Stimulated activated CD8-positive, alpha-beta memory T cell treated with anti-CD3 and anti-CD28 coated beads, Interleukin-12 subunit alpha, Interleukin-12 subunit beta, amount 100 ng/mL, for 24 hours (primary cell): Measurements from ENCODE around the gene SCUBE1.

Source experiments
- DNase-seq: peaks from one replicate; pipeline ENCODE4 v3.0.0-alpha.2; 2020; ENCODE audit errors: extremely low read depth

Gene SCUBE1

GRCh38 chr22:43343262-43343669, at the start of gene SCUBE1:
Gene SCUBE1, minus strand, starts transcription at chr22:43343372. Its CDS starts 111 bp downstream, at chr22:43343261.
- peak; percentile 10 for DNase-seq

DNA sequence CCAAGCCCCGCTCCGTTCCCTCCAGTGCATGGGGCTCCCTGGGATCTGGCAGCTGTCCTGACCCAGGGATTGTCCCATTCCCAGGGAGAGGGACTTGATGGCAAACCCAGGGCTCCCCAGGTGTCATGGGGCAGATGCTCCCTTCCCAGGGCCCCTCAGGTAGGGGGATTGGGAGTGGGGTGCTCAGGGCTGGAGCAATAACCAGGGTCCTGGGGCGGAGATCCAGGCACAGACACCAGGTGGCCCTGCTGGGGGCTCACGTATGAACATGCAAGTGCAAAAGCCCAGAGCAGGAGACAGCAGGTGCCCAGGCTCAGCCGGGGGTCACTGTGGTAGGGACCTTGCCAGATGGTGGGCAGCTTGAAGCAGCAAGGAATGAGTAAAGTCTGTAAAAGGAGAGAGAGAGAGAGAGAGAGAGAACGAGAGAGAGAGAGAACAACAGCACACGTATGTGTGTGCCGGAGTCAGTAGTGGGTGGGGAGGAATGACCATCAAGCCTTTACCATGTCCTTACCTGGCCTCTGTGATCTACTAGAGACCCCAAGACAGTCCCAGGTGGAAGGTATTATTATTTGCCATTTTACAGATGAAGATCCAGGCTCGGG, 49.3 kb upstream of the SCUBE1 start:
- no peak for DNase-seq

DNA sequence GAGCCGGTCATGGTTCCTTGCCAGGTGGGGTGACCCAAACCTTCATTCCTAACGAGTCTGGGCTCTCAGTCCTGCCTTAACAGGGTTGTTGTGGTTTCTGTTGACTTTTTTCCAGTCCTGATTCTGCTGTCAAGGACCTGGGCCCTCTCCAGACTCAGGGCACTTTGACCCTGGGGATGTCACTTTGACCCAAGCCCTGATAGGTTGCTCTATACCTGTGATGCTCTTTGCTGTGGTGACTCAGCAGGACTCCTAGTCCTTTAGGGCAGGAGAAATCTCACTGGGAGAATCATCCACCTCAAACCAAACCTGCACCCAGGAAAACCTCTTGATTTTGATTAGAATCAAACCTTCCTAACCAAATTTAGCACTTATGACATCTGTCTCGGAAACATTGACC, 48.1 kb upstream of the SCUBE1 start:
- DNase-seq: no peak

- DNase-seq: no peak
These were observed 47.7 kb upstream of the SCUBE1 start for GRCh38 chr22:43390872-43391271.

DNA sequence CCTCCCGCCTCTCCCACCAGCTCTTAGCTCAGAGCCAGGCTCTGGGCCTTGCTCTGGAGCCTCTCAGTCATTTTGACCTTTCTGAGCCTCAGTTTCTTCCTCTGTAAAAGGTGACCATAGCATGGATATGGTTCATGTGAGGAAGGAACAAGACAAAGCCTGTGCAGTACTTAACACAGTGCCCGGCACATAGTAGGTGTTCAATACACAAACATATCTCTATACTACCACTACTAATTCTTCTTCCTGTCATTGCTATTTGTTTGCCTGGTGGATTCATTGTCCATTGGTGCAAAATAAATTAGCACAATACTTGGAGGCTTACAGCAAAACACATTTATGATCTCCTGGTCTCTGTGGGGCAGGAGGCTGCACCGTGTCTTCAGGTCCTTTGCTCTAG, 47.0 kb upstream of the SCUBE1 start:
- no peak for DNase-seq

DNA sequence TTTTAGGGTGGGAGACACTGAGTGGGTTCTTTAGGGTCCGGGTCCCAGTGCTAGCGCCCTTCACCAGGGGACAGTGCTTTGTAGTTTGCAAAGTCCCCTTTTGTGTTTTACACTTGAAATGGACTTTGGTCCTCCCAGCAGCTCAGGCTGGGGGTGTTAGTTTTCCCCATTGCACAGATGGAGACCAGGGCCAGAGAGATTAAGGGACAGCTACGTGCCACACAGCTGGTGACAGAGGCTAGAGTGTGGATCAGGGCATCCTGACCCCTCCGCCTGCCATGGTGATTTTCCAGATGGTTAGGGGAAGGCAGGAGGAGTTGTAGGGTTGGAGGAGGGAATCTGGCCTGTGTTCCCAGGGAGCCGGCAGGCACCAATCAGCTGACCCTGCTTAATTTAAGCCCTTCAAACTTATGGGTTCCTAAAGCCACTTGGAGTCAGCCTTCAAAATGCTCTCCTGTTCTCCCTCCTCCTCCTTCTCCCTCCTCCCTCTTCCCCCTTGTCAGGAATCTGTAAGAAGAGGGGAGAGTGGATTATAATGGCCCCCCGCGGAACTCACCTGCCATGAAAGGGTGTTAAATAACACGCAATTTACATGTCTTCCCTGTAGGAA, 46.2 kb upstream of the SCUBE1 start:
- DNase-seq: no peak

GRCh38 chr22:43388420-43388851, 45.3 kb upstream of the SCUBE1 start:
- DNase-seq: peak; percentile 35

DNA sequence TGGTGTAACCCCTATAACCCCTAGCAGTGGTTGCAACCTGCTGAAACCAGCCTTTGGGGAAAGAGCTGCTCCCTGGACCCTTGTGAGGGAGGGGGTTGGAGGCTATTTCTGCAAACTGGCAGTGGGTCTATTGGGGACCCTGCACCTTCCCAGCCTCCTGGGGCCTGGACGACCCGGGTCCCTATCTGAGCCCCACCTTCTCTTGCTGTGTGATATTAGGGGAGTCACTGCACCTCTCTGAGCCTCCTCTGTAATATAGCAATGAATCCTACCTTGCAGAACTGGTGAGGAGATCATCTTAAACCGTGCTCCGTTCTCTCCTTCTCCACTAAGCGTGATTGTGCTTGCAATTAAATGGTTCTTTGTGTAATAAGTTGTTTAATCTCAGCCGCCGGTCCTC, 44.6 kb upstream of the SCUBE1 start:
- DNase-seq: no peak

- peak; percentile 17 for DNase-seq
These were observed 42.8 kb upstream of the SCUBE1 start for GRCh38 chr22:43385770-43386641.

DNA sequence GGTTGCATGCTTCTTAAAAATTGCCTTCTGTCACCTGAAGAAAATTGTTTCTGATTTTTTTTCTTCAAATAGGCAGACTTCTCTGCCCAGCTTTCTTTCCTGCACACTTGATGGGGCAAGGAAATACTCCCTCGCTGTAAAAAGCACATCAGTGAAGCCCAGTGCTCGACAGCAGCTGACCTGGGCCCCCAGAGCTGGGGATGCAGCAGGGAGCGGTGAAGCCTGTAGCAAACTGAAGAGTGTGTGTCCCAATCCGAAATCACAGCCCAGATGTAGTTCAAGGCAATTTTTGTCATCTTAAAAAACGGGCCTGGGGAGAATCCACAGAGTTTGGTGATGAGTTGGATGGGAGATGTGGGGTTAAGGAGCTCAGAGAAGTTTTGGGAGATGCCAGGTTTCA, 41.7 kb upstream of the SCUBE1 start:
- no peak for DNase-seq

GRCh38 chr22:43381693-43382092, 38.5 kb upstream of the SCUBE1 start:
- DNase-seq: no peak

DNA sequence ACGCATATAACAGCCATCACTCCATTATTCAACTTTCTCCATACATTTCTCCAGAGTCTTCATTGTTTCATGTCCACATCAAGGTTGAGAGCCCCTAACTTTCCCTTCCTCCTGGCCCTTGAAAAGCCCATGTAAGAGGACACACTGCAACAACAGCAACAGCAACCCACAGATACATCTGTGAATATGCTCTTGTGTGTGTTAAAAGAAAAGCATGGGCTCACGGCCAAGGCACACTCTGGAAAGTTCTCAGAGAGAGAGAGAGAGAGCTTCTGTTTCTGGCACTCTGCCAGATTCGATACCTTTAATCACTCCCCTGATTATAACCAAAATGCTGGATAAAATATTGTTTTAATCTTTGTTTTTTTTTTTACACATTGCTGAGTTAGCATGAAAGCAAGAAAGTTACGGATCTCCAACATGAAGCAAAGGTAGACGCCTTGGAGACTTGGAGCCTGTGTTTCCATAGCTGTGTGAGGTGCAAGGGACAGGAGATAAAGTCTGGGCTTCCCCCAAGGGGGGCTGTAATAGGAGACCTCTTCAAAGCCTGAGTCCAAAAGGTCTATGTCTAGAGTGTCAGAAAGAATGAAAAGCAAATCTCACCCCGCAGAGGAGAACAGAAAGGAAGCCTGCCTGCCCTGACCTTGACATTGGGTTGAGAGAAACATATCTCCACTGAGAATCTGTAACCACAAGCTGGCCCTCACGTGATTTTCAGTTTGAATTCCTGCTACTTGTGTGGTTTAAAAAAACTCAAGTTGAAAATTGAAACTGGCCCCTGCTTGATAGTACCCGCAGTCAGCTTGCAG, 34.9 kb upstream of the SCUBE1 start:
- DNase-seq: no peak

DNA sequence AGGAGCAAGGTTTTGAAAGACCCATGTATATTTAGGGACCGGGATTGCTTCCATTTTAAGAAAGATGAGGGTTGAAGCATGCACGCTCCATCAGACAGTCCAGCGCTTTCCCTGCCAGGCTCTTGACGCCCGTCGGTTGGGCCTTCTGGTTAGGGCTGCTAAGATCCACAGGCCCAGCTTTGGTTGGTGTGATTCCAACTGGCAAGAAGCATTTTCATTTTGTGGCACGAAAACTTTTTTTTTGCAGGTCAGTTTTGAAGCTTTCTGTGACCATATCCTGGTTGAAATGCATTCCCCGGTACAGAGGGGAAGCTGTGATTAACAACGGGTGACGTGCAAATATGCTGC, 34.4 kb upstream of the SCUBE1 start:
- DNase-seq: no peak

DNA sequence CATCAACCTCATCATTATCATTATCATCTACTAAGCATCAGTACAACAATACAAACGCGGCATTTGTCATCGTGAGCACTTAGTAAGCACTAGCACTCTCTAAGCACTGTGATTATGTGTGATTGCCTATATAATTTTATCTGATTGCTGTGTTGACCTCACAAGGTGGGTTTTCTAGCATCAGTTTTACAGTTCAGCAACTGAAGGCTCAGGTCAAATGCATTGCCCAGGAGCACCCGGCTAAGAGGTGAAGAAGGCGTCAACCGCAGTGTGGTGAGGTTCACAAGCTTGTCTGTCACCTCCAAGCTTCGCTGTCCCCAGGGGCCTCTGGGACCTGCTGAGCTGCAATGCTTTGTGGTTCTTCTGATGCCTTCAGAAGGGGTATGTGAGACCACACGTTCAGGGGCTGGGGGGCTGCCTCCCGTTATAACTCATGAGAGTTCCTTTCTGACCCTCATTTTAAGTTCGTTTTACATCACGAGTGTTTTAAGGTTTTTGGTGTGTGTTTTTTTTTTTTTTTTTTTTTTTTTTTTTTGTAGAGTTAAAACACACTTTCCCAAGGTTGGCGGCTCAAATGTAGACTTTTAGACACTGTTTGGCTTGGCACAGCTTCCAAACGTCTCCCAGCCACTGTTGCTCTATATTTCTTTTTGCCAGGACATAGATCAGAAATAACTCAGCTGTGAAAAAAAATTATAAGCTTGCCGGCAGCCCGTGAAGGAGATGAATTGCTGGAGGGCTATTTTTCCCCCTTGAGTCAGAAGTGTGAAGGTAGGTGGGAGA, 33.8 kb upstream of the SCUBE1 start:
- no peak for DNase-seq

DNA sequence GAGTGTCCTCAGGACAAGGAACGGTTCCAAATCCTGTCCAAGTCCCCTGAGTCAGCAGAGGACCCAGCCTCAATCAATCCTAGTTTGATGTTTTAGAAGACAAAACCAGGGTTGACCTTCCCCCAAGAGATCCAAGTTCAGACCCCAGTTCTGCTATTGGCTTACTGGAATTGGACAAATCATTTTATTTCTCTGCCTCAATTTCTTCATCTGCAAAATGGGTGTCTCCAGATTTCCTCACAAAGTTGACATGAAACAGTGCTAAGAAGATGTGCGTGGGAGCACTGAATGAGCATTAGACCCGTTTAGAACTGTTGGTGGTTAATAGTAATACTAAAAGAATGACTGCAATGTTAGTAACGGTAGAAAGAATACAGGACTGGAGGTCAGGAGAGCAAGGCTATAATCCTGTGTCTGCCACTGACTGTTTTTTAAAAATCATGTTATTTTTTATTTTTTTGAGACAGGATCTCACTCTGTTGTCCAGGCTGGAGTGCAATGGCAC, 32.8 kb upstream of the SCUBE1 start:
- DNase-seq: no peak

- no peak for DNase-seq
These were observed 26.9 kb upstream of the SCUBE1 start for GRCh38 chr22:43370036-43370435.

GRCh38 chr22:43365715-43366440, 22.7 kb upstream of the SCUBE1 start:
- no peak for DNase-seq

GRCh38 chr22:43364169-43364435, 20.9 kb upstream of the SCUBE1 start:
- DNase-seq: no peak

- no peak for DNase-seq
These were observed 20.4 kb upstream of the SCUBE1 start for GRCh38 chr22:43363315-43364168.

GRCh38 chr22:43360576-43360975, 17.4 kb upstream of the SCUBE1 start:
- DNase-seq: no peak
